NCI-H774 (cell line): ENCODE measurements around the gene ZDHHC14.

ENCODE experiments used
- DNase-seq: peaks from one replicate; lab custom pipeline; 2025; lab: John Stamatoyannopoulos, UW

The ZDHHC14 gene

DNA sequence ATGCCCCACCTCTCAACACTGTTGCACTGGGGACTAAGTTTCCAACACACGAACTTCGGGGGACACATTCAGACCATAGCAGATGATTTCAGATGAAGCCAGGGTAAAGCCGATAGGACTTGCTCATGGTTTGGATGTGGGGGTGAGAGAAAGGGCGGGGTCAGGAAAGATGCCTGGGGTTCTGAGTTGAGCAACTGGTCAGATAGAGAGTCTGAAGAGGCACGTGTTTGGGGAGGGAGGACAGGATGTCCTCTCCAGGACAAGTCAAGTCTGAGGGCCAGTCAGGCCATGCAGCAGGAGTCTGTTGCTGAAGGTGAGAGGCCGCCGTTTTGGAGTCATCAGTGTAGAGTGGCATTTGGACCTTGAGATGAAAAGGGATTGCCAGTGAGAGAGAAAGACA is 244.1 kb downstream of the ZDHHC14 start:
- DNase-seq = no peak

GRCh38 chr6:157625764-157626163 is 244.8 kb downstream of the ZDHHC14 start:
- no peak for DNase-seq

DNA sequence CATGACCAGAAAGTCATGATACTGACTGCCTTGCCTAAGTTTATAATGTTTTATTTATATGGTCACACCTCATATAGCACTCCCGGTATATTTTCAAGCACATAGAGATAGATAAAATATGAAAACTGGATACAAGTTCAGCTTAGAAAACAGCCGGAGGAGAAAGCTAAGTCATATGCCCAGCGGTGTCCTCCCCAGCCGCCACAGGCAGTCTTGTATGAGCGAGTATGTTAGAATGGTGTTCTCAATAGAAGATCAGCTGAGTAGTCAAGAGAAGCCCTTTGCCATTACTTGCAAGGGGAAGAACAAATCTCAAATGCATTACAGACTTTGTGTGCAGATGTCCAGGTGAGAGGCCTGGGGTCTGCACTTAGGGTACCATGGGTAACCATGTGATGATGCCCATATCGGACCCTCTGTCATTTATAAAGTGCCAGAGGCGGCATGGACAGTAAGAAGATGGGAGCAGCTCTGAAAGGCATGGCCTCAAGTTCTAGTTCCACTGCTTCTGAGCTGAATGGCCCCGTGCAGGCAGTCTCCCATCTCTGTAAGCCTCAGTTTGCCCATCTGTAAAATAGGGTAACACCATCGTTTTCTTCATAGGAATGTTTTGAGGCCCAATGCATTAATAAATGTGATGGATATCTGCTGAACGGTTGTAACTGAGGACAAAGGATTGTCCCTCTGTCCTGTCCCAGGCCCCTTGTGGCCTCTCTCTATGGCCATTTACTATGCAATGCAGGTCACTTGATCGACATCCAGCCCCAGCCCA is 246.4 kb downstream of the ZDHHC14 start:
- no peak for DNase-seq

- DNase-seq = no peak
These were observed 247.5 kb downstream of the ZDHHC14 start for GRCh38 chr6:157628463-157628862.

DNA sequence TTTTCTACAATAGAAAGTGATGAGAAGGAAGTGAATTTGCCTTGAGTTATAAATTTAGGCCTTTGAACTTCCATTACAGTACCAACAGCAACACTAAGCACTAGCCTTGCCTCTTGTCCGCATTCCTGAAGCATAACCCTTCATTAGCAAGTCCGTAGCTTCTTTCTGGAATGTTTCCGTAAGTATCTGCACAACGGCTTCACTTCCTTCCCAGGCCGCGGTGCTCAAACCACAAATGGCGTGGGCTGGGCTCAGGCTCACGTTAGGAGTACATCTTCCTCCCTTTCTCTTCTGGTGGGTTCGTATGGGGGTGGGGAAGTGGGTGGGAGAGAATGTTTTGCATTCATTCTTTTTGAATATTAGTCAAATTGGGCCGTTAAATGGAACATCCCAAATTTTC is 248.2 kb downstream of the ZDHHC14 start:
- no peak for DNase-seq

GRCh38 chr6:157630463-157631080 is 249.6 kb downstream of the ZDHHC14 start:
- no peak for DNase-seq

DNA sequence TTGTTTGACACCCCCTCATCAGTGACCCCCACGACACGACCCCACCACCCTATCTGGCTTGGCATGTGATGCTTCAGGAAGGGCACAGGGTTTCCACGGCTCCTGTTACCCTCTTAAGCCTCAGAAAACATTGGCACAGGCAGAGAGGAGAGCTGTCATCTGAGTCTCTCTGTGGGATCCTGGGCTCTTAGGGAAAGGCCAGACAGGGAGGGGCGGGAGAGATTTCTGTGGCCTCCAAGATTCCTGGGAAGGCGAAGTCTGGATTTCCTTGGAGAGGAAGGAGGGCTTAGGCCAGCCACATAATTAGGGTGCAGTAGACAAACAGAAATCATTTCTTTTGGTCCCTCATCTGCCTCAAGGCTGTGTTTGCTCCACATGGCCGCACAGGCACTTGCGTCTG is 250.4 kb downstream of the ZDHHC14 start:
- no peak for DNase-seq

- DNase-seq = no peak
These were observed 251.0 kb downstream of the ZDHHC14 start for GRCh38 chr6:157631838-157632614.

DNA sequence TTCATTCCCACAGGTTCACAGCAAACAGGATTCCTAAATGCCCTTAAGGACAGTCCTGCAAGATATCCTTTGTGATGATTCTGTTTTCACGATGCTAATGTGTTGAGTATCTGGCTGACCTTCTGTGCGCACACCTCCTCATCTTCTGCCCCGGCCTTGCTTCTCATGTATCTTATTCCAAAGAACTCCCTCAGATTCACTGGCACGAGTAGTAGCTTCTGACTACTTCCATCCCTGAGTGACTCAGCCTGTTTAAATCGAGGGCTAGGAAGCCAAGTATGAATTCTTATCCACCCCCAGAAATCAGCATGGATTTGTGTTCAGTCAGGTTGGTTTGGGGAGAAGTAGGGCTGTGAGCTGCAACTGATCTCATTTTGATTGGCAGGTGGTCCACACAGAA is 251.8 kb downstream of the ZDHHC14 start:
- DNase-seq = no peak

- no peak for DNase-seq
These were observed 253.6 kb downstream of the ZDHHC14 start for GRCh38 chr6:157634546-157634945.

DNA sequence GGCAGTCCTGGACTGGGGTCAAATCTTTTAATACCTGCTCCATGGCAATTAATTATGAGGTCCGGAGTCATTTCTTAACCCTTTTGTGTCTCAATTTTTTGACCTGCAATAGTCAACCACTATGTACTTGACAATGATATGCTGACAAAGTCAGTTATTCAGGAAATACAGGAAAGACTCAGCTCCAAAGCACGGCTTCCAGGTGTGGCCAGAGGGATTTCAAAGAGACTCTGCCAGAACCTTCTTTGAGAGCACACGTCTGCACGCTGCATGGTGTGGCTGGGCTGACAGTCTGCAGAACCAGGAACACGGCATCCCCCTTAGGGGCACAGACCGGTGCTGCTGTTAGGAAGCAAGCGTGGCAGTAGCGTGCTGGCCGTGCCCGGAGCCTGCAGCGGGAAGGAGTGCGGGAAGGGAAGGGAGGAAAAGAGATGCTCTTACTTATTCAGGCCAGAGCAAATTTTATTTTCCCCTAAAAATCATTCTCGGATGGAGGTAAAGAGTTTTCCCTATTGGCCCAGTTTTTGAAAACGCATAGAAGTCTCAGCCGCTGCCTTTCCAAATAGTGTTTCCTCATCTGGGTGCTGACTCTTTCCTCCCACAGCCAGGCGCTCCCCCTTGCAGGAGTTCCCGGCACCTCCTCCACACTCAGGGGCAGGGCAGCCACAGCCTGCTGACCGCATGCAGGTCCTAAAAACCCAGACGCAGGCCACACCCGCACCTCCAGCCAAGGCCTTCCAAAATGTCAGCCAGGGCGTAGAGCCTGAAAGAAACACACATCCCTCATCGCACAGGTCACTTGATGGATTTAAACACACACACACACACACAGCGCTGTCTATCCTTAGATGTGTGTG is 254.6 kb downstream of the ZDHHC14 start:
- no peak for DNase-seq

- DNase-seq = no peak
These were observed 256.5 kb downstream of the ZDHHC14 start for GRCh38 chr6:157637516-157637915.

GRCh38 chr6:157637941-157638662 is 257.1 kb downstream of the ZDHHC14 start:
- DNase-seq = no peak

DNA sequence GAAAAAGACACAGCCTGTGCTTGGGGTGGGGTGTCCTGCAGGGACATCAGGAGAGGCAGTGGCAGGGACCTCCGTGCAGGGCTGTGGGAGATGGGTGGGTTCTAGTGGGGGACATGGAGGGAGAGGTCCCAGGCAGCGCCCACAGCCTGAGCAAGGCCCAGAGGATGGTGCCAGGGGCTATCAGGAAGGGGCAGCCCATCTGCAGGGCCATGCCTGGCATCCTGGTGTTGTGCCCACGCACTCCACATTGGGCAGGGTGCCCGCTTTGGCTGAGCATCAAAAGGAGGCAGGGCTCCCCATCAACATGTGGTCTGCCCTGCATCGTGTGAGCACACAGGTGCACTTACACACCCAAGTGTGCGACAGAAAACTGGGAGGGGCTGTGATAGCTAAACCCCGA is 257.8 kb downstream of the ZDHHC14 start:
- DNase-seq = no peak

GRCh38 chr6:157640746-157641451 is 259.9 kb downstream of the ZDHHC14 start:
- DNase-seq = no peak

GRCh38 chr6:157641837-157642236 is 260.8 kb downstream of the ZDHHC14 start:
- no peak for DNase-seq

DNA sequence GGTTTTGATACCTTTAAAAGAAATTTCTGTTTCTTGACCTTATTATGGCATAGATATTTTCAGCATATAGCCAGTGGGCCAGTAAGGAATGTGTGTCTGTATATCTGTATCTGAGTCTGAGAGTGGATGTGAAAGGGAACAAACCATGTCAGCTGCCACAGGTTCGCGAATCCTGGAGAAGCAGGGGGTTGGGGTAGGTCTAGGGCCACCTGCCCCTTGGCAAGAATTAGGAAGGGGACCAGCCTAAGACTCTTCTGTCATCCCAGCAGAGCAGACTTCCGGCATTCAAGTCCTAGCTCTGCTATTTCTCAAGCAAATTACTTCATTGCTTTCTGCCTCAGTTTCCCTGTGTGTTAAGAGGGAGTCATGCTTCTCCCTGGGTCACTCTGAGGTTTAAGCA is 261.7 kb downstream of the ZDHHC14 start:
- DNase-seq = no peak

DNA sequence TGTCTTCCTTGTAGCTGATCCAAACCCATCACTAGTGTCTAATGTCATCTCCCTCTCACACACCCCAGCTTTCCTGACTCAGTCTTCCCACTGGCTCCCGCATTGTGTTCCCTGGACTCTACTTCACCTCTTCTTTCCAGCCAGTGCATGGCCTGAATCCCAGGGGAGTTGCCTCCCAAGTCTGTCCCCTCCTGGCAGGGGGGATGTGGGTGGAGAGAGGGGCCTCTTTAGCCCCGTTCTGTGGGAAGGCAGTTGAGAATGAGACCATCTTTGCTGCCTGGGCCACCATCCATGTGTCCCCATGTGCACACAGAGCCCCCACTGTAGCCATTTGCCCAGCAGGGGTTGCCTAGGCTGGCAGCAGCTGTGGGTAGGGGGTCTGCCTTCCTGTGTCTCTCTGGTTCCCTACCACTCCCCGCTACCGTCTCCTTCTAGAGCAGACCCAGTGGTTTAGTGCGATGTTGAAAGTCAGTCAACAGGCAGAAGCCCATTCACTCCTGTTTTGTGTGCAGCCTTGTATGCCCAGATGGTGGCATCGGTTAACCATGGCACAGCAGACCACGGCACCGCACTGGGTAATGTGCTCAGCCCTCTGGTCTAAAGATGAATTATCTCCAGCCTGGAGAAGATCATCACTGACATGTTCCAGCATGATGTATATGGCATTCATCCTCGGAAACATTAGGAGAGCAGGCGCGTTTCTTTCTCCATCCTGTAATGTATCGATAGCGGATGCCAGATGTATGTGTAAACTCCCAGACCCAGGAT is 263.2 kb downstream of the ZDHHC14 start:
- no peak for DNase-seq

DNA sequence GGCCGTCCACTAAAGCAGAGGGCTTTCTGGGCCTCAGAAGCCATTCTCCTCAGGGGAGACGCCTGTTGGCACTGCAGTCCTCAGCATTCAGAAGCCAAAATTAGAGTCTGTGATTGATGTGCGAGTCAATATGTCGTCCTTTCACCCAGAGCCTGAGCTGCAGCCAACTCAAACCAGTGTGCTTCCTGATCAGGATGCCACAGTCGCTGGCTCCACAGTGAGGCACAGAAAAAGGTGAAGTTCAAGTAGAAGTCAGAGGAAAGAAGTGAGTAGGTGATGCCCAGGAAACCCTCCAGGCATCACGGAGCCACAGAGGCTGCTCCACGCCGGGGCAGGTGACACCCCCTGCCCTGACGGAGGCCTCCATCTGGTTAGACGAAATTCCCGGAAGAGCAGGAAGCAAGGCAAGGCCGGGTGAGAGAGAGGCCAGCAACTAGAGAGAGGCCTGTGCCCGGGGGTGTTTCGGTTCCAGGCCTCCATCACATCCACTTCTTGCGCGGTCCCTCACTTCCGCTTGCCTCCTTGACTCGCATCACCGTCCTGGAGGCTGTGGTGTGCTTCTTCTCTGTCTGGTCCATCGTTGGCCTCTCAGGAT is 264.3 kb downstream of the ZDHHC14 start:
- DNase-seq = no peak

GRCh38 chr6:157646012-157646411 is 265.0 kb downstream of the ZDHHC14 start:
- DNase-seq = no peak
